H9 (cell line): ENCODE results near the gene TTN. TPM values are rescaled to one million over a fixed set of nuclear protein-coding genes. Genes with fewer than 3 reads are reported as not detected.

Experiments
- DNase-seq: peaks from one replicate; pipeline ENCODE4 v3.0.0-alpha.2; 2017
- H2AFZ ChIP-seq: one replicate; pipeline ENCODE4 v1.6.1; 2013; ENCODE audit warnings: mild to moderate bottlenecking, low read length, control low read depth, moderate library complexity
- H2AK5ac ChIP-seq: 2 replicates; pipeline ENCODE4 v1.6.1; 2013; ENCODE audit warnings: low read length, control low read depth, mixed read lengths; ENCODE audit not compliant: insufficient read length
- H2BK120ac ChIP-seq: one replicate; pipeline ENCODE4 v1.6.1; 2013; ENCODE audit warnings: low read depth, mild to moderate bottlenecking, low read length, control low read depth, inconsistent platforms; ENCODE audit not compliant: poor library complexity, severe bottlenecking
- H2BK12ac ChIP-seq: 2 replicates; pipeline ENCODE4 v1.6.1; 2013; ENCODE audit warnings: low read length, control low read depth, mixed read lengths, low read depth; ENCODE audit not compliant: insufficient read length
- H2BK15ac ChIP-seq: 2 replicates; pipeline ENCODE4 v1.6.1; 2013; ENCODE audit warnings: low read depth, low read length, control low read depth
- H2BK20ac ChIP-seq: one replicate; pipeline ENCODE4 v1.6.1; 2013; ENCODE audit warnings: low read depth, mild to moderate bottlenecking, low read length, control low read depth, inconsistent platforms; ENCODE audit not compliant: poor library complexity, severe bottlenecking
- H2BK5ac ChIP-seq: 2 replicates; pipeline ENCODE4 v1.6.1; 2013; ENCODE audit warnings: low read length, control low read depth, mixed read lengths; ENCODE audit not compliant: insufficient read length
- H3K14ac ChIP-seq: 2 replicates; pipeline ENCODE4 v1.6.1; 2013; ENCODE audit warnings: low read length, control low read depth; ENCODE audit not compliant: insufficient read depth
- H3K18ac ChIP-seq: 2 replicates; pipeline ENCODE4 v1.6.1; 2013; ENCODE audit warnings: low read depth, mild to moderate bottlenecking, mixed read lengths, low read length, control low read depth; ENCODE audit not compliant: insufficient read length
- H3K23ac ChIP-seq: 2 replicates; pipeline ENCODE4 v1.6.1; 2013; ENCODE audit warnings: low read length, control low read depth, mixed read lengths, low read depth; ENCODE audit not compliant: insufficient read length
- H3K23me2 ChIP-seq: 2 replicates; pipeline ENCODE4 v1.6.1; 2013; ENCODE audit warnings: low read depth, mild to moderate bottlenecking, mixed read lengths, low read length, control low read depth; ENCODE audit not compliant: insufficient read length, poor library complexity, severe bottlenecking
- H3K27ac ChIP-seq: 2 replicates; pipeline ENCODE4 v1.5.1; 2013; ENCODE audit warnings: low read length, control low read depth, mixed read lengths, low read depth; ENCODE audit not compliant: insufficient read length
- H3K27me3 ChIP-seq: 2 replicates; pipeline ENCODE4 v1.6.1; 2013; ENCODE audit warnings: low read length, control low read depth, inconsistent platforms; ENCODE audit not compliant: insufficient read depth
- H3K4ac ChIP-seq: 2 replicates; pipeline ENCODE4 v1.6.1; 2013; ENCODE audit warnings: low read depth, mild to moderate bottlenecking, control low read depth, inconsistent platforms, low read length, moderate library complexity
- H3K4me1 ChIP-seq: 2 replicates; pipeline ENCODE4 v1.6.1; 2013; ENCODE audit warnings: low read length, control low read depth, inconsistent platforms; ENCODE audit not compliant: insufficient read depth
- H3K4me2 ChIP-seq: 2 replicates; pipeline ENCODE4 v1.6.1; 2013; ENCODE audit warnings: low read length, control low read depth, mixed read lengths; ENCODE audit not compliant: insufficient read length, insufficient read depth
- H3K56ac ChIP-seq: 2 replicates; pipeline ENCODE4 v1.6.1; 2013; ENCODE audit warnings: low read depth, mild to moderate bottlenecking, mixed read lengths, low read length, control low read depth; ENCODE audit not compliant: insufficient read length
- H3K79me1 ChIP-seq: 2 replicates; pipeline ENCODE4 v1.6.1; 2013; ENCODE audit warnings: low read depth, mild to moderate bottlenecking, moderate library complexity, low read length, control low read depth, inconsistent platforms; ENCODE audit not compliant: insufficient read depth, poor library complexity, severe bottlenecking
- H3K79me2 ChIP-seq: 2 replicates; pipeline ENCODE4 v1.6.1; 2013; ENCODE audit warnings: low read length, control low read depth, inconsistent platforms; ENCODE audit not compliant: insufficient read depth
- H3K9ac ChIP-seq: 2 replicates; pipeline ENCODE4 v1.6.1; 2013; ENCODE audit warnings: low read length, control low read depth, mixed read lengths; ENCODE audit not compliant: insufficient read length; ENCODE audit errors: extremely low read depth
- H3K9me3 ChIP-seq: one replicate; pipeline ENCODE4 v1.6.1; 2013; ENCODE audit warnings: low read depth, low read length, inconsistent platforms; ENCODE audit not compliant: control insufficient read depth
- H3T11ph ChIP-seq: one replicate; pipeline ENCODE4 v1.6.1; 2013; ENCODE audit warnings: mild to moderate bottlenecking, low read length, control low read depth, inconsistent platforms
- H4K20me1 ChIP-seq: one replicate; pipeline ENCODE4 v1.6.1; 2013; ENCODE audit not compliant: control insufficient read depth, insufficient read length, insufficient read depth
- H4K5ac ChIP-seq: 2 replicates; pipeline ENCODE4 v1.6.1; 2013; ENCODE audit warnings: low read depth, mild to moderate bottlenecking, mixed read lengths, low read length, control low read depth; ENCODE audit not compliant: insufficient read length
- H4K8ac ChIP-seq: replicated peaks from 2 replicates; pipeline ENCODE4 v1.6.1; 2013; ENCODE audit warnings: low read length, control low read depth, mixed read lengths, low read depth; ENCODE audit not compliant: insufficient read length
- H4K91ac ChIP-seq: 2 replicates; pipeline ENCODE4 v1.6.1; 2013; ENCODE audit warnings: low read depth, mild to moderate bottlenecking, moderate library complexity, mixed read lengths, low read length, control low read depth; ENCODE audit not compliant: insufficient read length
- H3K27ac Mint-ChIP-seq, 3 experiments: 2 replicates in 2 of 3; 3 replicates in 1 of 3; pipeline ENCODE4 v1.8.0; 2020 to 2021; ENCODE audit warnings: mixed read lengths in 3 of 3, mild to moderate bottlenecking in 1 of 3, moderate library complexity in 1 of 3
- H3K27me3 Mint-ChIP-seq: 2 replicates; pipeline ENCODE4 v1.8.0; 2021; ENCODE audit warnings: low read depth, mild to moderate bottlenecking, moderate library complexity, mixed read lengths
- H3K36me3 Mint-ChIP-seq, 3 experiments: 2 replicates in 2 of 3; 3 replicates in 1 of 3; pipeline ENCODE4 v1.8.0; 2020 to 2021; ENCODE audit warnings: low read depth in 3 of 3, mixed read lengths in 3 of 3; ENCODE audit not compliant: insufficient read depth in 1 of 3
- H3K4me1 Mint-ChIP-seq, 2 experiments: 2 replicates each; pipeline ENCODE4 v1.8.0; 2020; ENCODE audit warnings: mixed read lengths in 2 of 2
- H3K4me3 Mint-ChIP-seq, 2 experiments: 2 replicates in 1 of 2; 3 replicates in 1 of 2; pipeline ENCODE4 v1.8.0; 2020 to 2021; ENCODE audit warnings: mild to moderate bottlenecking in 2 of 2, mixed read lengths in 2 of 2, moderate library complexity in 1 of 2
- H3K9me3 Mint-ChIP-seq, 2 experiments: 2 replicates in 1 of 2; 3 replicates in 1 of 2; pipeline ENCODE4 v1.8.0; 2020; ENCODE audit warnings: mild to moderate bottlenecking in 2 of 2, mixed read lengths in 2 of 2, moderate library complexity in 1 of 2
- WGBS: extraction: QIAGEN DNeasy Blood & Tissue Kit; methylation state at CpG from one replicate; pipeline ENCODE4 v1.1.7; 2013; ENCODE audit warnings: missing lambda C conversion rate, low lambda C conversion rate, mixed read lengths; ENCODE audit not compliant: insufficient read length; ENCODE audit errors: extremely low coverage; 5-methylcytosine and 5-hydroxymethylcytosine counted together
- total RNA-seq: library from RNA; stranded (reverse); gene quantifications from 2 replicates; pipeline ENCODE4 v1.2.1, GENCODE V29; 2021
- TF ChIP-seq, protein P1 (sequence below): fragments of 200-600 bp; sonication (generic); conservative IDR thresholded peaks from 3 replicates; pipeline ENCODE4 v1.8.0; 2021; ENCODE audit warnings: antibody characterized with exemption, mild to moderate bottlenecking

The TTN gene
- total RNA-seq, 1 experiment from 2014 or later = 0.70 TPM

DNA sequence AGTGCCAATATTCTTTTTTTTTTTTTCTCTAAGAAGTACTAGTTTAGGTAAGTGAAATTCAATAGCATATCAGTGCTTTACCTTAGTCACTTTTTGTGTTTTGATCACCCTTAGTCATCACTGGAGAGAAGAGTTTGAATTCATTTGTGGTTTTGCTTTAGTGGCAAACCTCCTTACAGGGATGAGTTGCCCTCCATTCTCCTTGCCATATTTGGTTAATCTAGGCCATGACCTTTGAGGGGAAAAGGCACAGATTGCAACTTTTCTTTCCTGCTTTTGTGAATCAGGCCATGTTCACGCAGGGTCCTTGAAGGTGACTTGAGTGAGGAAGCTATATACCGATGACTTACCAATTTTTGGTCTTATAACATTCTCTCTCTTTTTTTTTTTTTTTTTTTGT is 292.6 kb downstream of the TTN start:
- no peaks in the 10 kb centered on the region for H3K23me2 ChIP-seq
- H2BK120ac ChIP-seq = no peak overlapping the region
- no peak overlapping the region for H3K23ac ChIP-seq
- H3K4me1 ChIP-seq = no peaks in the 10 kb centered on the region
- H2BK15ac ChIP-seq = no peak overlapping the region
- no peak overlapping the region for H3T11ph ChIP-seq
- no peaks in the 10 kb centered on the region for H3K27me3 ChIP-seq
- H4K91ac ChIP-seq = no peak overlapping the region
- Mint-ChIP-seq H3K4me1 (no peaks in the 10 kb centered on the region), H3K27me3 (no peaks in the 10 kb centered on the region), H3K4me3 (no peak overlapping the region), H3K9me3 (no peaks in the 10 kb centered on the region), H3K36me3 (no peaks in the 10 kb centered on the region), H3K27ac (no peak overlapping the region)
- no peak overlapping the region for H3K4ac ChIP-seq
- no peaks in the 10 kb centered on the region for H3K79me1 ChIP-seq
- no peaks in the 10 kb centered on the region for H4K20me1 ChIP-seq
- no peaks in the 10 kb centered on the region for H3K79me2 ChIP-seq
- H3K27ac ChIP-seq = no peak overlapping the region
- no CpG with 5 or more reads among the region's 2 CpGs for WGBS
- no peak overlapping the region for H2BK20ac ChIP-seq
- no peak overlapping the region for H2AFZ ChIP-seq
- H3K4me2 ChIP-seq = no peak overlapping the region
- no peak overlapping the region for H3K9ac ChIP-seq
- H2BK5ac ChIP-seq = no peak overlapping the region
- H4K8ac ChIP-seq = no peak overlapping the region
- H2BK12ac ChIP-seq = no peak overlapping the region
- no peak overlapping the region for H3K18ac ChIP-seq
- no peak overlapping the region for H3K56ac ChIP-seq
- H3K9me3 ChIP-seq = no peaks in the 10 kb centered on the region
- TF ChIP-seq, protein P1, sequence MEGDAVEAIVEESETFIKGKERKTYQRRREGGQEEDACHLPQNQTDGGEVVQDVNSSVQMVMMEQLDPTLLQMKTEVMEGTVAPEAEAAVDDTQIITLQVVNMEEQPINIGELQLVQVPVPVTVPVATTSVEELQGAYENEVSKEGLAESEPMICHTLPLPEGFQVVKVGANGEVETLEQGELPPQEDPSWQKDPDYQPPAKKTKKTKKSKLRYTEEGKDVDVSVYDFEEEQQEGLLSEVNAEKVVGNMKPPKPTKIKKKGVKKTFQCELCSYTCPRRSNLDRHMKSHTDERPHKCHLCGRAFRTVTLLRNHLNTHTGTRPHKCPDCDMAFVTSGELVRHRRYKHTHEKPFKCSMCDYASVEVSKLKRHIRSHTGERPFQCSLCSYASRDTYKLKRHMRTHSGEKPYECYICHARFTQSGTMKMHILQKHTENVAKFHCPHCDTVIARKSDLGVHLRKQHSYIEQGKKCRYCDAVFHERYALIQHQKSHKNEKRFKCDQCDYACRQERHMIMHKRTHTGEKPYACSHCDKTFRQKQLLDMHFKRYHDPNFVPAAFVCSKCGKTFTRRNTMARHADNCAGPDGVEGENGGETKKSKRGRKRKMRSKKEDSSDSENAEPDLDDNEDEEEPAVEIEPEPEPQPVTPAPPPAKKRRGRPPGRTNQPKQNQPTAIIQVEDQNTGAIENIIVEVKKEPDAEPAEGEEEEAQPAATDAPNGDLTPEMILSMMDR = no peak
- no peak overlapping the region for H2AK5ac ChIP-seq
- no peak overlapping the region for H4K5ac ChIP-seq
- DNase-seq = no peak
- no peak overlapping the region for H3K14ac ChIP-seq
